ENCODE measurements around the gene KHK. TPM values are rescaled to one million over a fixed set of nuclear protein-coding genes. Genes with fewer than 3 reads are reported as not detected.

The KHK gene
- total RNA-seq, 4 donors from 2014 or later = 2.8 to 6.3 (median 3.8) TPM

DNA sequence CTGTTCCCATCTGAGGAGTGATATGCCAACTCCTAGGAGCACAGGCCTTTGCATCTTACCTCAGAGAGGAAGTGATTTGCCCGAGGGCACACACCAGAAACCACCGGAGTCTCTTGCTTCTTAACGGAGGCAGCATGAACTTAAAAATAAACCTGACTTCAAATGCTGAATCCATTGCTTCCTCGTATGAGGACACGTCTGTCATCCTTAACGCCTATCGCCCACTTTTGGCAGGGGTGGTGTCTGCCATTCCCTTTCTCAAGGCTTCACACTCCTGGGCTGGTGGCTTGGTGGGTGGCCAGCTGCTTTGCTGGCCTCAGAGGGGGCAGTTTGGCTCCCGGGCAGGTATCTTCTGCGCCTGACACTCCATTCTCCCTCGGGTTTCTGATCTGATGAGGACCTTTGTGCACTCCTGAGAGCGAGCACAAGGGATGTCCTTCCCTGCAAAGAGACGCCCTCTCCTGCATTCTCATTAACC, 48.9 kb downstream of the KHK start:
- 77% methylated on average over 12 of the region's 12 CpGs for WGBS

DNA sequence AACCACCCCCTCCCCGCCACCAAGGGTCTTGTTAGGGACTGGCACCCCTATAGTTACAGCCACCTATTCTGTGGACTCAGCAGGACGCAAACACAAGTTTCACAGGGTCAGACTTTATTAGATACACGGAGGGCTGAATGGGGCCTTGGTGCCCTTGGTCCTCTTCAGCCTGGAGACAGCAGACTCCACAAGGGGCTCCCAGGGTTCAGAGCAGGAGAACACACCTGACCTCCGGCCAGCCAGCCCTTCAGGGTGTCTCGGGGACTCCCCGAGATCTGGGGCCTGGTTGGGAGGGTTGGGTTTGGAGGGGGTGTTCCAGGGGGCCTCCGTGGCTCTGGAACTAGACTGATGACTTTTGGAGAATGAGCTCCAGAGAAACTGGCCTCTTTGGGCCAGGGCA, 50.2 kb downstream of the KHK start:
- H3K4me1 ChIP-seq = peaks cover 22% of the 10 kb centered on the region

More for the DNA sequence above, 48.9 kb downstream of the KHK start:
- no peak for TF ChIP-seq POLR2AphosphoS5 (IDR thresholded peaks at IDR 0.05)
- TF ChIP-seq EP300 (IDR thresholded peaks at IDR 0.05) = no peak
- TF ChIP-seq, protein P1, sequence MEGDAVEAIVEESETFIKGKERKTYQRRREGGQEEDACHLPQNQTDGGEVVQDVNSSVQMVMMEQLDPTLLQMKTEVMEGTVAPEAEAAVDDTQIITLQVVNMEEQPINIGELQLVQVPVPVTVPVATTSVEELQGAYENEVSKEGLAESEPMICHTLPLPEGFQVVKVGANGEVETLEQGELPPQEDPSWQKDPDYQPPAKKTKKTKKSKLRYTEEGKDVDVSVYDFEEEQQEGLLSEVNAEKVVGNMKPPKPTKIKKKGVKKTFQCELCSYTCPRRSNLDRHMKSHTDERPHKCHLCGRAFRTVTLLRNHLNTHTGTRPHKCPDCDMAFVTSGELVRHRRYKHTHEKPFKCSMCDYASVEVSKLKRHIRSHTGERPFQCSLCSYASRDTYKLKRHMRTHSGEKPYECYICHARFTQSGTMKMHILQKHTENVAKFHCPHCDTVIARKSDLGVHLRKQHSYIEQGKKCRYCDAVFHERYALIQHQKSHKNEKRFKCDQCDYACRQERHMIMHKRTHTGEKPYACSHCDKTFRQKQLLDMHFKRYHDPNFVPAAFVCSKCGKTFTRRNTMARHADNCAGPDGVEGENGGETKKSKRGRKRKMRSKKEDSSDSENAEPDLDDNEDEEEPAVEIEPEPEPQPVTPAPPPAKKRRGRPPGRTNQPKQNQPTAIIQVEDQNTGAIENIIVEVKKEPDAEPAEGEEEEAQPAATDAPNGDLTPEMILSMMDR (IDR thresholded peaks at IDR 0.05) = no peak
- TF ChIP-seq POLR2A (IDR thresholded peaks at IDR 0.05) = no peak
- no peak for DNase-seq (ENCODE audit: low spot score in 2 of 2)
- Histone ChIP-seq H3K27ac (no peak overlapping the region), H3K27me3 (no peaks in the 10 kb centered on the region), H3K4me1 (peaks cover 22% of the 10 kb centered on the region), H3K4me3 (no peak overlapping the region), H3K36me3 (peaks cover 21% of the 10 kb centered on the region), H3K9me3 (no peaks in the 10 kb centered on the region)

GRCh38 chr2:27137322-27137935, 50.9 kb downstream of the KHK start:
- H3K36me3 ChIP-seq = peaks cover 2% of the 10 kb centered on the region
- TF ChIP-seq POLR2AphosphoS5 (IDR thresholded peaks at IDR 0.05) (no peak), POLR2A (IDR thresholded peaks at IDR 0.05) (no peak), EP300 (IDR thresholded peaks at IDR 0.05) (no peak)
- TF ChIP-seq, protein P1 (IDR thresholded peaks at IDR 0.05) = no peak
- peaks cover 19% of the 10 kb centered on the region for H3K4me1 ChIP-seq
- no peaks in the 10 kb centered on the region for H3K27me3 ChIP-seq
- 91% methylated on average over 10 of the region's 21 CpGs for WGBS
- H3K9me3 ChIP-seq = no peaks in the 10 kb centered on the region
- no peak for DNase-seq (ENCODE audit: low spot score in 2 of 2)
- H3K27ac ChIP-seq = no peak overlapping the region
- H3K4me3 ChIP-seq = no peak overlapping the region

More for the DNA sequence above, 50.2 kb downstream of the KHK start:
- Histone ChIP-seq H3K4me3 (no peak overlapping the region), H3K9me3 (no peaks in the 10 kb centered on the region), H3K36me3 (peaks cover 9% of the 10 kb centered on the region), H3K27ac (no peak overlapping the region), H3K27me3 (no peaks in the 10 kb centered on the region)
- TF ChIP-seq POLR2A (IDR thresholded peaks at IDR 0.05) = no peak
- TF ChIP-seq POLR2AphosphoS5 (IDR thresholded peaks at IDR 0.05) = no peak
- WGBS = 95% methylated on average over 7 of the region's 7 CpGs
- DNase-seq (ENCODE audit: low spot score in 2 of 2) = no peak

GRCh38 chr2:27138111-27138510, 51.5 kb downstream of the KHK start:
- DNase-seq (ENCODE audit: low spot score in 2 of 2) = no peak
- H3K27ac ChIP-seq = no peak overlapping the region
- no peaks in the 10 kb centered on the region for H3K36me3 ChIP-seq
- no peak for TF ChIP-seq EP300 (IDR thresholded peaks at IDR 0.05)
- TF ChIP-seq POLR2AphosphoS5 (IDR thresholded peaks at IDR 0.05) = no peak
- TF ChIP-seq POLR2A (IDR thresholded peaks at IDR 0.05) = no peak
- WGBS = 87% methylated on average over 7 of the region's 7 CpGs
- peaks cover 12% of the 10 kb centered on the region for H3K4me1 ChIP-seq
- H3K9me3 ChIP-seq = no peaks in the 10 kb centered on the region
- no peak overlapping the region for H3K4me3 ChIP-seq
- H3K27me3 ChIP-seq = no peaks in the 10 kb centered on the region

- H3K27me3 ChIP-seq = no peaks in the 10 kb centered on the region
- H3K9me3 ChIP-seq = no peaks in the 10 kb centered on the region
- H3K36me3 ChIP-seq = no peaks in the 10 kb centered on the region
- peaks cover 3% of the 10 kb centered on the region for H3K4me1 ChIP-seq
- H3K27ac ChIP-seq = no peak within 1 kb of the TSS
- no peak for DNase-seq (ENCODE audit: low spot score in 2 of 2)
- H3K4me3 ChIP-seq = no peak within 1 kb of the TSS
- WGBS = 88% methylated on average over 4 of the region's 4 CpGs
- TF ChIP-seq POLR2A (IDR thresholded peaks at IDR 0.05) (no peak), POLR2AphosphoS5 (IDR thresholded peaks at IDR 0.05) (no peak), EP300 (IDR thresholded peaks at IDR 0.05) (no peak)
- TF ChIP-seq, protein P1 (IDR thresholded peaks at IDR 0.05) = no peak
Observed at GRCh38 chr2:27139310-27139709, 52.7 kb downstream of the KHK start, which contains the start of gene PRR30. TSS of gene PRR30 (minus strand) at chr2:27139410. CDS start at chr2:27138329, 1,081 bp downstream.

- Histone ChIP-seq H3K4me1 (no peaks in the 10 kb centered on the region), H3K4me3 (no peak overlapping the region), H3K27ac (no peak overlapping the region), H3K9me3 (no peaks in the 10 kb centered on the region), H3K27me3 (no peaks in the 10 kb centered on the region), H3K36me3 (no peaks in the 10 kb centered on the region)
- no peak for DNase-seq (ENCODE audit: low spot score in 2 of 2)
- TF ChIP-seq POLR2A (IDR thresholded peaks at IDR 0.05) (no peak), POLR2AphosphoS5 (IDR thresholded peaks at IDR 0.05) (no peak)
- 76% methylated on average over 1 of the region's 1 CpG for WGBS
Observed at GRCh38 chr2:27143285-27143684, 56.7 kb downstream of the KHK start.

Measured in suprapubic skin (tissue), 4 donors.